ENCODE results near the gene MFSD12.

DNA sequence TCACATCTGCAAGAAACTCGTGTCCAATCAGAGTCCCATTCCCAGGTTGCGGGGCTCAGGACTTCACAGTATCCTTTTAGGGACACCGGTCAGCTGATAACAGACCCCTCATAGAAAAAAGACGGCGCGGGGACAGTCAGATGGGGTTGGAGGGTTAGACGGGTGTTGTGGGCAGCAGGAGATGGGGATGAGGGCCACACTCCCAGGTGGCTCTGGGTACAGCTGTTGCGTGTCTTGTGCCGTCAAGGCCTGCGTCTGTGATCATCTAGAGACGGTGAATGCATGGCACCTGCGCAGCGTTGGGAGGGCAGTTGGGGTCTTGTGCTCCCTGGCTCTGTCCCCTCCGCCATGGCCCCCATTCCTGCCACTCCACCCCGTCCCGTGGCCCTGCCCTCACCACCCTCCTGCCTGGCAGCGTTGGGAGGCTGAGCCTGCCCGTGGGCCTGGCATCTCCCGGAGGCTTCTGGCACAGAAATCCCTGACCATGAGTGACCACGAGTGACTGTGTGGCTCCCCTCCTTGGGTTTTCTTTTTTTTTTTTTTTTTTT is 32.4 kb downstream of the MFSD12 start:
- TF ChIP-seq CTCF (IDR thresholded peaks at IDR 0.05), result no peak
- no peak for TF ChIP-seq POLR2A (IDR thresholded peaks at IDR 0.05)
- TF ChIP-seq POLR2AphosphoS5 (IDR thresholded peaks at IDR 0.05), result no peak
- TF ChIP-seq EP300 (IDR thresholded peaks at IDR 0.05), result no peak

Measured in gastroesophageal sphincter (tissue), 3 donors.